ENCODE measurements around the gene IFT43. TPM values are rescaled to one million over a fixed set of nuclear protein-coding genes. Genes with fewer than 3 reads are reported as not detected.

The IFT43 gene
- total and polyA plus RNA-seq, 9 donors: 14.2 to 48.8 (median 30.2) TPM

GRCh38 chr14:76050797-76051392, 65.3 kb downstream of the IFT43 start:
- H3K4me1 ChIP-seq (ENCODE audit: insufficient read depth): peaks cover 2% of the 10 kb centered on the region
- WGBS, 3 donors: 37 to 40% (median 39%) methylated on average over 3 of the region's 3 CpGs
- H3K27ac ChIP-seq: no peak overlapping the region
- H3K4me3 ChIP-seq: no peak overlapping the region
- intact Hi-C loops (cut with DNase I): loop anchor here (2.0 to 5.0 kb wide), 4 partner anchors 86 to 306 kb away; no protein-coding TSS in a partner anchor
- H3K27me3 ChIP-seq: no peaks in the 10 kb centered on the region
- peak in 4 of 5 donors; percentile 15 to 66 (median 38) for DNase-seq
- H3K36me3 ChIP-seq: no peaks in the 10 kb centered on the region
- no peaks in the 10 kb centered on the region for H3K9me3 ChIP-seq
- TF ChIP-seq EP300 (IDR thresholded peaks at IDR 0.05) (no peak), CTCF (IDR thresholded peaks at IDR 0.05) (peak; percentile 44 to 72 (median 63))

DNA sequence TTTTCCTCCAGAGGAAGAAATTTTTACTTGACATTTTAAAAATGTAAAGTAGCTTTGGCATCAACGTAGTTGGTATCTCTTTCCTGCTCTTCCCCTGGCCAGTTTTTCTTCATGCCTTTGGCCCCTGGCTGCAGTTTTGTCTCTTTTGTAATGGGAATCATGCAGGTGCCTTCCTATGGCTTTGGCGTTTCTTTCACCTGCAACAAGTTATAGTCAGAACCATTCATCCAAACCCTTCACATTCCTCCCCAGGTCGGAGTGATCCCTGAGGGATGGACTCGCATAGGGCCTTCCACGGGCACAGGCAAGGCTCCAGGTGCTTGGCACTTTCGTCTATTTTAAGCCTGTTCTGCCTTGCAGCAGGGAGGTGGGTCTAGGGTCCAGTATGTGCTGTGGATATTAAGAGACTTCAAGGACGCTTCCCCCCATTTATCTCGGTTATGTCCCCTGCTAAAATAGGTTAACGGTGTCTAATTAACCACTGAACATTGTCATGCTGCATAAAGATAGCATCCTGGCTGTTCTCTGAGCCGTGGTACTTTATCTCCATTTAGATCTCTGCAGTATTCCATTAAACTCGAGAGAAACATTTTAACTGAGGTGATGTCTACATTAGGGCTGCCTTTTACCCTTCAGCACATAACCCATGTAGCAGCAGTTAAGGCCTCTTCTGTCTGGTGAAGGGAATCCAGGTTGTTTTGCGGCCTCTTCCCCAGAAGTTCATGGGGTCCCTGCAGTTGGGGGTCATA, 66.3 kb downstream of the IFT43 start:
- H3K9me3 ChIP-seq: no peaks in the 10 kb centered on the region
- DNase-seq: no peak
- no peak for TF ChIP-seq CTCF (IDR thresholded peaks at IDR 0.05)
- no peaks in the 10 kb centered on the region for H3K36me3 ChIP-seq
- H3K27ac ChIP-seq: no peak overlapping the region
- no peak overlapping the region for H3K4me3 ChIP-seq
- 85 to 88% (median 86%) methylated on average over 12 of the region's 12 CpGs for WGBS, 3 donors
- intact Hi-C loops (cut with DNase I): loop anchor here (2.0 to 5.0 kb wide), 4 partner anchors 85 to 305 kb away; no protein-coding TSS in a partner anchor
- peaks cover 2% of the 10 kb centered on the region for H3K4me1 ChIP-seq (ENCODE audit: insufficient read depth)
- H3K27me3 ChIP-seq: no peaks in the 10 kb centered on the region

DNA sequence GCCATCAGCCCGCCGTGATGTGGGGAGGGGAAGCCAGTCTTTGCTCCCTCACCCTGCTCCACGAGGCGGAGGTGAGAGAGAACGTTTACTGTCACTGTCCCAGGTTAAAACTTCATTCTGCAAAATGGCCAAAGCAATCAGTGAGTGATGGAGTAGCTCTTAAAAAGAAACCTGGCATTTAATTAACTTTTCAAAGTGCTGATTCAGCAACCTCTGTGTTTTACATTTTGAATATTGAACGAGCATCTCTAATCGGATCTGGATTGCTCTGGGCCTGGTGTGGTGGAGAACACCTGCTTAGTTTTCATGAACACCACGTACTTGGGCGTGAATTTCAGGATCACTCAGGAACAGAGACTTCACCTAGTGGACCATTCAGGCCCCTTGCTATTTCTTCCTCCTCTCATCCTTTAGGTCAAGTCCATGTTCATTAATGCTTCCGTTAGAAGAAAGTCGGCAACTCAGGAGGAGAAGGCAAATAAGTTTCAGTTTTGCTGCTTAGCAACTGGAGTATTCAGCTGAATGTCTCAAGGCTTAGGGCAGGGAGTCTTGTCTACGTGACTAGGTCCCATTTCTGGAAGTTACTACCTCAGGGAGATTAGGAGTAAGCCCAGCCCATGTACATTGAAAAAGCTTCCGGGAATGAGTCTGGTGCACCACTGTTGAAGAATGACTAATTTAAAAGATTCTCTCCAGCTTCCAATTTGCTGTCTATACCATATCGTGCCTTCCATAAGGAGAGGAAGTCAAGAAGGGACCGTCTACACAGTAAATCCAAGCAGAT, 68.2 kb downstream of the IFT43 start:
- Histone ChIP-seq H3K9me3 (no peaks in the 10 kb centered on the region), H3K4me1 (ENCODE audit: insufficient read depth) (no peaks in the 10 kb centered on the region), H3K27ac (no peak overlapping the region), H3K36me3 (no peaks in the 10 kb centered on the region), H3K27me3 (no peaks in the 10 kb centered on the region), H3K4me3 (no peak overlapping the region)
- no peak for DNase-seq
- 85 to 89% (median 86%) methylated on average over 15 of the region's 15 CpGs for WGBS, 3 donors
- intact Hi-C loops (cut with DNase I): loop anchor here in 3 of 4 donors (2.0 to 5.0 kb wide), 4 partner anchors 84 to 304 kb away; no protein-coding TSS in a partner anchor
- no peak for TF ChIP-seq CTCF (IDR thresholded peaks at IDR 0.05)
- no peak for TF ChIP-seq POLR2A (IDR thresholded peaks at IDR 0.05)
- no peak for TF ChIP-seq EP300 (IDR thresholded peaks at IDR 0.05)

- no peak overlapping the region for H3K4me3 ChIP-seq
- no peak for DNase-seq
- no peak overlapping the region for H3K27ac ChIP-seq
- no peak for TF ChIP-seq POLR2A (IDR thresholded peaks at IDR 0.05)
- intact Hi-C loops (cut with DNase I): no loop called here
- H3K9me3 ChIP-seq: no peaks in the 10 kb centered on the region
- no peaks in the 10 kb centered on the region for H3K4me1 ChIP-seq (ENCODE audit: insufficient read depth)
- H3K36me3 ChIP-seq: no peaks in the 10 kb centered on the region
- 51 to 55% (median 53%) methylated on average over 3 of the region's 3 CpGs for WGBS, 3 donors
- no peaks in the 10 kb centered on the region for H3K27me3 ChIP-seq
These were observed 69.8 kb downstream of the IFT43 start for GRCh38 chr14:76055330-76055729.
